Right lobe of liver (tissue), 6 donors: Measurements from ENCODE around the gene TTC28. TPM values are rescaled to one million over a fixed set of nuclear protein-coding genes. Genes with fewer than 3 reads are reported as not detected.

Experiments used
- ATAC-seq, 4 donors: fragments of 200-7000 bp; cut with Tn5 transposase; one replicate each; pipeline ENCODE4 v1.9.1; 2020; ENCODE audit warnings: mild to moderate bottlenecking in 4 of 4, moderate library complexity in 4 of 4
- DNase-seq, 3 donors: peaks; one replicate each; pipeline ENCODE4 v3.0.0-alpha.2; 2020
- H3K27ac ChIP-seq, 3 donors: fragments of 200-600 bp; one replicate each; pipeline ENCODE4 v1.8.0; 2022
- H3K27me3 ChIP-seq, 2 donors: fragments of 200-600 bp; one replicate each; pipeline ENCODE4 v1.8.0; 2022
- H3K36me3 ChIP-seq, 4 donors: fragments of 200-600 bp; sonication (generic) in 1 of 4; one replicate each; pipeline versions ENCODE4 v1.5.1 to v1.8.0; 2017 to 2022; ENCODE audit warnings: control low read depth in 1 of 4
- H3K4me1 ChIP-seq, 4 donors: fragments of 200-600 bp; sonication (generic) in 1 of 4; one replicate each; pipeline versions ENCODE4 v1.5.1 to v1.8.0; 2017 to 2022; ENCODE audit warnings: control low read depth in 1 of 4
- H3K4me3 ChIP-seq, 3 donors: fragments of 200-600 bp; one replicate each; pipeline ENCODE4 v1.8.0; 2022
- H3K9me3 ChIP-seq, 4 donors: fragments of 200-600 bp; sonication (generic) in 1 of 4; one replicate each; pipeline versions ENCODE4 v1.5.1 to v1.8.0; 2017 to 2022; ENCODE audit warnings: control low read depth in 1 of 4
- CTCF ChIP-seq, 4 donors: fragments of 200-600 bp in 3 of 4; fragments of 450-650 bp in 1 of 4; IDR thresholded peaks; one replicate each; pipeline versions ENCODE4 v1.5.1 to v1.8.0; 2016 to 2022; ENCODE audit warnings: antibody characterized with exemption in 4 of 4, mild to moderate bottlenecking in 2 of 4
- POLR2A ChIP-seq: fragments of 450-650 bp; IDR thresholded peaks from one replicate; pipeline ENCODE4 v1.6.1; 2017; ENCODE audit warnings: antibody characterized with exemption, mild to moderate bottlenecking
- WGBS: methylation state at CpG from one replicate; pipeline ENCODE4 v1.1.6; 2018; ENCODE audit warnings: low coverage, low lambda C conversion rate; ENCODE audit not compliant: insufficient coverage; ENCODE audit errors: missing lambda C conversion rate; 5-methylcytosine and 5-hydroxymethylcytosine counted together
- intact Hi-C, 2 donors: fragments of 100-400 bp; cut with DNase I; formaldehyde crosslinking; loops; one replicate each; pipeline versions ENCODE4 v1.11.2 to v1.14.1; 2022
- total RNA-seq, 6 experiments: library from RNA; depleted of rRNA in 2 of 6; stranded (reverse); fragments of >200 nt in 2 of 6; fragmentation: NEBNext Ultra II Directional in 3 of 6; extraction: Animal tissue kit (Norgen Biotek cat#: 25700) in 3 of 6; gene quantifications; one replicate each; pipeline versions ENCODE4 v1.1.0 to v1.2.4, GENCODE V29; 2016 to 2023
- donor health status: DM: no; HTN: yes; CAD: no.
- donor health status: DM: no; HTN: no; CAD: no.
- donor health status: DM: no; HTN: no; CAD: no.
- donor health status: DM: no; HTN: yes; CAD: no.
- donor health status: DM: no; HTN: yes; CAD: no.

TTC28 gene
- total RNA-seq, 6 experiments from 2014 or later, result 9.4 to 38.3 (median 15.0) TPM

- Histone ChIP-seq H3K27ac (no peak overlapping the region), H3K4me1 (peaks cover 0 to 37% (median 12%) of the 10 kb centered on the region in 4 donors), H3K27me3 (no peaks in the 10 kb centered on the region), H3K4me3 (no peak overlapping the region), H3K36me3 (no peaks in the 10 kb centered on the region), H3K9me3 (no peaks in the 10 kb centered on the region)
- intact Hi-C loops, result no loop called here
- TF ChIP-seq CTCF (IDR thresholded peaks at IDR 0.05), result no peak
- TF ChIP-seq POLR2A, result no peak
- DNase-seq, result no peak
- peak; percentile 88 to 90 (median 88) for ATAC-seq
Measured at GRCh38 chr22:28375761-28376534, 303.7 kb downstream of the TTC28 start.

GRCh38 chr22:28373831-28374230 lies 305.8 kb downstream of the TTC28 start:
- no peak for ATAC-seq

GRCh38 chr22:28369854-28370253 lies 309.8 kb downstream of the TTC28 start:
- DNase-seq (no peak), ATAC-seq (no peak)
- Histone ChIP-seq H3K4me1 (no peaks in the 10 kb centered on the region), H3K36me3 (no peaks in the 10 kb centered on the region), H3K4me3 (no peak overlapping the region), H3K9me3 (no peaks in the 10 kb centered on the region), H3K27ac (no peak overlapping the region), H3K27me3 (no peaks in the 10 kb centered on the region)
- intact Hi-C loops, result no loop called here
- TF ChIP-seq POLR2A, result no peak
- TF ChIP-seq CTCF (IDR thresholded peaks at IDR 0.05), result no peak
- WGBS, result 79% methylated on average over 2 of the region's 2 CpGs

More at GRCh38 chr22:28373831-28374230, 305.8 kb downstream of the TTC28 start:
- Histone ChIP-seq H3K27me3 (no peaks in the 10 kb centered on the region), H3K4me1 (peaks cover 0 to 21% (median 6%) of the 10 kb centered on the region in 4 donors), H3K9me3 (no peaks in the 10 kb centered on the region), H3K27ac (no peak overlapping the region), H3K4me3 (no peak overlapping the region), H3K36me3 (no peaks in the 10 kb centered on the region)
- TF ChIP-seq POLR2A (no peak), CTCF (IDR thresholded peaks at IDR 0.05) (no peak)
- 57% methylated on average over 2 of the region's 2 CpGs for WGBS
- no peak for DNase-seq
- intact Hi-C loops, result no loop called here

GRCh38 chr22:28366856-28367255 lies 312.8 kb downstream of the TTC28 start:
- intact Hi-C loops, result no loop called here
- no peaks in the 10 kb centered on the region for H3K4me1 ChIP-seq
- WGBS, result 90% methylated on average over 1 of the region's 1 CpG
- DNase-seq (no peak), ATAC-seq (no peak)
- no peaks in the 10 kb centered on the region for H3K9me3 ChIP-seq
- no peak overlapping the region for H3K4me3 ChIP-seq
- TF ChIP-seq CTCF (IDR thresholded peaks at IDR 0.05), result no peak
- TF ChIP-seq POLR2A, result no peak
- H3K27me3 ChIP-seq, result no peaks in the 10 kb centered on the region
- no peak overlapping the region for H3K27ac ChIP-seq
- H3K36me3 ChIP-seq, result no peaks in the 10 kb centered on the region
